Muscle layer of duodenum (tissue), 2 donors: ENCODE data around the gene KIAA1328.
A peak's percentile ranks its signal among the peaks of the same experiment; 100 is the strongest.

Experiments used
- H3K27ac ChIP-seq: one replicate; pipeline ENCODE4 v1.7.0; 2013; ENCODE audit warnings: mild to moderate bottlenecking, low read length
- H3K27me3 ChIP-seq: one replicate; pipeline ENCODE4 v1.7.0; 2013; ENCODE audit warnings: low read depth, mild to moderate bottlenecking, control low read depth, low read length
- H3K36me3 ChIP-seq, 2 donors: one replicate each; pipeline ENCODE4 v1.7.0; 2013; ENCODE audit warnings: low read length in 2 of 2, control low read depth in 1 of 2, mild to moderate bottlenecking in 1 of 2; ENCODE audit not compliant: insufficient read depth in 2 of 2, control insufficient read depth in 1 of 2
- H3K4me1 ChIP-seq, 2 donors: one replicate each; pipeline ENCODE4 v1.7.0; 2013; ENCODE audit warnings: low read length in 2 of 2, mild to moderate bottlenecking in 2 of 2, control low read depth in 1 of 2, moderate library complexity in 1 of 2; ENCODE audit not compliant: insufficient read depth in 2 of 2, control insufficient read depth in 1 of 2
- H3K4me3 ChIP-seq, 2 donors: one replicate each; pipeline ENCODE4 v1.7.0; 2013; ENCODE audit warnings: low read length in 2 of 2, low read depth in 1 of 2, mild to moderate bottlenecking in 1 of 2
- H3K9me3 ChIP-seq, 2 donors: one replicate each; pipeline ENCODE4 v1.7.0; 2013; ENCODE audit warnings: low read length in 2 of 2, control low read depth in 1 of 2, mild to moderate bottlenecking in 1 of 2; ENCODE audit not compliant: control insufficient read depth in 1 of 2
- donor health status: healthy.

The KIAA1328 gene

DNA sequence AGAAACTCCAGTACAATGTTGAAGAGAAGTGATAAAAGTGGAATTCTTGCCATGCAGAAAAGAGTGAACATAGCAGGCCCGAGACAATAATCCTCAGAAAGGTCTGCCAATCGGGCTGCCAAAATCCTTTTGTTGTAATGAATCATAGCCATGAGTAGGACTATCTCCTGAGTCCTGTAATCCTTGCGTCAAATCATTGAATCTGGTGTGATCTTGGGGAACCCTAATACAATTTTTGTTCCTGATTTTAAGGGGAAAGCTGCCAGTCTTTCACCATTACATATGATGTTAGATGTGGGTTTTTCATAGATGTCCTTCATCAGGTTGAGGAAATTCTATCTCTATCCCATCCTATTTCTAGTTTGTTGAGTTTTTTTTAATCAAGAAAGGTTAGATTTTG, 2.4 kb upstream of the KIAA1328 start:
- no peak overlapping the region for H3K27ac ChIP-seq
- peaks cover 0 to 17% of the 10 kb centered on the region in 2 donors for H3K4me1 ChIP-seq
- H3K36me3 ChIP-seq = peaks cover 0 to 5% of the 10 kb centered on the region in 2 donors
- no peak overlapping the region for H3K4me3 ChIP-seq
- H3K27me3 ChIP-seq = no peaks in the 10 kb centered on the region
- no peaks in the 10 kb centered on the region for H3K9me3 ChIP-seq

DNA sequence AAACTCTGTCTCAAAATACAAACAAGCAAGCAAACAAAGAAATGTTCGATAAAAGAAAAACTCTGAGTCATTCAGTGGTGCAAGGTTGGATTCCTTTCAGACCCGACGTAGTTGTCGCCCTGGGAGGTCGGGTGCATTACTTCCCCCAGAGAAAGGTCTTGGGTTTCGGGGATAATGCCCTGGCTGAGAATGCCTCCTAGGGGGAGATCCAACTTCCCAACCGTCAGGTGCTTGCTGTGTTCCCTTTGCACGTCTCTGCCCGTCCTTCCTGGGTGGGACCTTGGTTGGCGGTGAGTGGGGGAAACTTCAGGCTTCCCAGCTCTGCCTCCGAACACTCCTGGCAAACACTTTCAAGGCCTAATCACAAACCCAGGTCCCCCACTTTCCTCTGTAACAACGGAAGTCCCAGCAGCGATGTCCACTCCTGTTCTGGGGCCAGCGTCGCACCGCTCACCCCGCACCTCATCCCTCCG, 734 bp upstream of the KIAA1328 start:
- Histone ChIP-seq H3K36me3 (peaks cover 0 to under 1% of the 10 kb centered on the region in 2 donors), H3K4me3 (peak overlapping the region; percentile 97 to 99), H3K27ac (peak overlapping the region; percentile 78), H3K9me3 (no peaks in the 10 kb centered on the region), H3K4me1 (peaks cover 0 to 17% of the 10 kb centered on the region in 2 donors), H3K27me3 (no peaks in the 10 kb centered on the region)

DNA sequence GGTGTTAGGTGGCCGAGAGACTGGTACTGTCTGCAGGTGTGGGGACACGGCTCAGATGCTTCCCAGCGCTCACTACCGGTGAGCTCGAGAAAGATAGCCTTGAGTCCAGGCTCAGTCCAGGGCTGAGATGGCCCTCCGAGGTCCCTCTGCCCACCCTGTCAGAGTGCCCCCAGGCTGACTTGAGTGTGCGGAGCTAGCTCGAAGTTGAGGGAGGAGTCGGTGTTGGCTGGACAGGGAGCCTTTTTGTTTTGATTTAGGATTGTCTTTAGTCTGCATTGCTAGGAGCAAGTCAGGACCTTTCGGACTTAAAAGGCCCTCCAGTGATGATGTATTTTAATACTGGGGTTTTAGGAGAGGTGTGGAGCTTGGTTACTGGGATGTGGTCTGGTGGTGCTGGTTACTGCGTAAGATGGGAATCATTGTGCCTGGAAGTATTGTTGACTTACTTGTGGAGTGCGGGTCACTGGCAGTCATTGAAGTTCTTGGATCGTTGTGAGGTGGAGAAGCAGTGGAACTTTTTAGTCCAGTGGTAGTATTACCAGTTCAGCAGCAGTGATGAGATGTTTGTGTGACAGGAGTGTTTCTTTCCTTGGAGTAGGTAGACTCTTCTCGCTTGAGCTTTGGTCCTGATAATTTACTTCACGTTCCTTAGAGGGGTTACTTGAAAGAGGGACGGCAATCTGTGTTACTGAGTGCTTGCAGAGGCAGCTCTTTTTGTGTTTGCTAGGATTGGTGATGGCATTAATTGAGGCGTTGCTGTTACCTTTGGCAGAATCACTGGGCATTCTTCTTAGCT, 633 bp downstream of the KIAA1328 start:
- Histone ChIP-seq H3K27me3 (no peaks in the 10 kb centered on the region), H3K9me3 (no peaks in the 10 kb centered on the region), H3K27ac (peak overlapping the region; percentile 61), H3K36me3 (no peaks in the 10 kb centered on the region), H3K4me3 (peak overlapping the region; percentile 97 to 99), H3K4me1 (peaks cover 0 to 17% of the 10 kb centered on the region in 2 donors)

DNA sequence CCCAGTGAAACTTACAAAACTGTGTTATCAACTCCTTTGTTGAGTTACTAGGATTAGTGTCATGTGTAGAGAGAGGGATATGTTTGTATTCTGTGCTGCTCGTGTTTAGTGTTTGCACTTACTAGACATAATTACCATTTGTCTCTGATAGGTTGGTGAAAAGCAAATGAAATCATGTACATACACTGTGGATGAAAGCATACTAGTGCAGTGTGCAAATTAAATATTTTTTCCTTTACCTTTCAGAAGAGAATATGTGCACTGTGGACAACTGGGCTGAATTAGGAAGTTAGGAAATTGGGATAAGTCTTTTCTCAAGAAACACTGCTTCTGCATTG, 1.2 kb downstream of the KIAA1328 start:
- H3K9me3 ChIP-seq = no peaks in the 10 kb centered on the region
- H3K4me3 ChIP-seq = peak overlapping the region; percentile 97 to 99
- no peaks in the 10 kb centered on the region for H3K27me3 ChIP-seq
- peak overlapping the region; percentile 61 for H3K27ac ChIP-seq
- H3K36me3 ChIP-seq = no peaks in the 10 kb centered on the region
- H3K4me1 ChIP-seq = peaks cover 0 to 17% of the 10 kb centered on the region in 2 donors

DNA sequence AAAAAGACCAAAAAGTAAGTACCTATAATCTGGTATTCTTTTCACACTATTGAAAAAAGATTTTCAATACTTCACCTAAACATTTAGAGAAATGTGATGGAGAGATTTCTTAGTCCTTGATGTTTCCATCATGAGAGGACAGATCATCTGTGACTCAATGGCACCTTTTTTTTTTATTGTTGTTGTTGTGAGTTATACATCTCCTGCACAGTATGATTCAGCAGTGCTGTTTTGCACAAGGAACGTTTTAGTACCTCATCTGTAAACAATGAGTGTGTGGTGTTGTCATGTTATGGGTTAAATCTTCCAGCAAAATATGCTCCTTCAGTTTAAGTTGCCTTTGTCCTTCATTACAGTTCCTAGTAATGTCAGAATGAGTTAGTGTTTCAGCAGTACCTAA, 2.2 kb downstream of the KIAA1328 start:
- Histone ChIP-seq H3K9me3 (no peaks in the 10 kb centered on the region), H3K27me3 (no peaks in the 10 kb centered on the region), H3K4me1 (peaks cover 0 to 17% of the 10 kb centered on the region in 2 donors), H3K27ac (no peak overlapping the region), H3K36me3 (peaks cover 0 to 3% of the 10 kb centered on the region in 2 donors), H3K4me3 (no peak overlapping the region)

DNA sequence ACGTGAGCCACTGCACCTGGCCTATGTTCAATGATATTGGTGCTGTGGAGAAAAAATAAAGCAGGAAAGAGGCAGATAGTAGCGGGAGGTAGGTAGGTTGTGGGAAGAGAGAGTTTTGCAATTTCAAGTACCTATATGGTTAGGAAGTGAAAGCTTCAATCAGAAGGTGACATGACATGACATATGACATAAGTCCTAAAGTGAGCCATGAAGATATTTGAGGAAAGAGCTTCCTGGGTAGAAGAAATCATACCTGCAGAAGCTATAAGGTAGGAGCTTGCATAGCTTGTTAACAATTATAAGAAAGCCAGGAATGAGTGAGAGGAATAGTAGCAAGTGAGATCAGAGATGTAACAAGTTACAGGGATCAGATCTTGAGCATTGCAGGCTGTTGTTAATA, 4.2 kb downstream of the KIAA1328 start:
- Histone ChIP-seq H3K27ac (no peak overlapping the region), H3K27me3 (no peaks in the 10 kb centered on the region), H3K36me3 (peaks cover 0 to 3% of the 10 kb centered on the region in 2 donors), H3K9me3 (no peaks in the 10 kb centered on the region), H3K4me1 (peaks cover 0 to 12% of the 10 kb centered on the region in 2 donors), H3K4me3 (no peak overlapping the region)

DNA sequence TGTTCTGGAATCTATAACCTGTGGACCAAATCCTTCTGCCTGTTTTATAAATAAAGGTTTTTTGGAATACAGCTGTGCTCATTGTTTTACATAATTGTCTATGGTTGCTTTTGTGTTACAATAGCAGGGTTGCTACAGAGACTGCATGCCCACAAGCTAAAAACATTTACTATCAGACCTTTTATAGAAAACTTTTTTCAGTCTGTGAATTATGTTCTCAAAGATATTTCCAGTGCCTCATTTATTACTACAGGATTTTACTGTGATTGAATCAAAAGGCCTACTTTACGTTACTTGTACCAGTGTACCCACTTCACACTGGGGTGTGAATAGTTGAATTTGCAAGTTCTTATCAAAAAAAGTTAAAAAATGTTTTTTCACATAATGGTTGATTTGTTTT, 7.0 kb downstream of the KIAA1328 start:
- Histone ChIP-seq H3K27ac (no peak overlapping the region), H3K9me3 (no peaks in the 10 kb centered on the region), H3K4me3 (no peak overlapping the region), H3K27me3 (no peaks in the 10 kb centered on the region), H3K4me1 (no peaks in the 10 kb centered on the region), H3K36me3 (peaks cover 0 to 3% of the 10 kb centered on the region in 2 donors)

DNA sequence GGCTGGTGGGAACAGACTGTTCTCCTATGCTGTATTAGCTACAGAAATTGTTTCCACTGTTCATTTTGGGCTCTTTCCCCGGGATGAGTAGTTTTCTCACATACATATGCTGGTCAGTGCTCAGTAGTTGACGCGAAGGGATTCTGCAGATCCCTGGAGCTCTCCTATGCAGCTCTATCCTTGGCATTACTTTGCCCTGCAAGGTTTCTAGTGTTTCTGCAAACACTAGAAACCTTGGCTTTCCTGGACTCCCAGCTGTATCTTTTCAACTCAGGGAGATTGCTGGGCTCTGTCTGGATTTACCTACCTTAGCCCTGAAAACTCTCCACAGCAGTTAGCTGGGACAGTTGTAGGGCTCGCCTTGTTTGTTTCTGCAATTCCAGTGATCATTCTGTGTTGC, 10.9 kb downstream of the KIAA1328 start:
- Histone ChIP-seq H3K4me3 (no peak overlapping the region), H3K4me1 (no peaks in the 10 kb centered on the region), H3K27ac (no peak overlapping the region), H3K27me3 (no peaks in the 10 kb centered on the region), H3K9me3 (no peaks in the 10 kb centered on the region), H3K36me3 (peaks cover 0 to 3% of the 10 kb centered on the region in 2 donors)

DNA sequence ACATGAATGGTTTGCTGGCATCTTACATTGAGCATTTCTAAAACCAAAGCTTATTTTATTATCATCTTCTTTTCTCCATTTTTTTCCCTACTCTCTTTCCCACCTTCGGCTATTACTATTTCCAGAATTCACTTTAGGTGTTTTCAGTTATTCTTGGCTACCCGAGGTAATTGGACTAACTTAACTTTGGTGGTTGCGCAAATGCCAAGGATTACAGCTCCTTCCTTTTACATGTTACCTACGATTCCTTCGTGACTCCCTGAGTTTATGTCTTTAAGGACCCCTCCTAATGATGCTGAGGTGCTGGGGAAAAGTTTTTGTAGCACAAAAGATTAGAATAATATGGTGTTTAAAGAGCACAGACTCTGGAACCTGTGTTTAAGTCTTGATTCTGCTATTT, 14.3 kb downstream of the KIAA1328 start:
- no peaks in the 10 kb centered on the region for H3K4me1 ChIP-seq
- H3K27ac ChIP-seq = no peak overlapping the region

DNA sequence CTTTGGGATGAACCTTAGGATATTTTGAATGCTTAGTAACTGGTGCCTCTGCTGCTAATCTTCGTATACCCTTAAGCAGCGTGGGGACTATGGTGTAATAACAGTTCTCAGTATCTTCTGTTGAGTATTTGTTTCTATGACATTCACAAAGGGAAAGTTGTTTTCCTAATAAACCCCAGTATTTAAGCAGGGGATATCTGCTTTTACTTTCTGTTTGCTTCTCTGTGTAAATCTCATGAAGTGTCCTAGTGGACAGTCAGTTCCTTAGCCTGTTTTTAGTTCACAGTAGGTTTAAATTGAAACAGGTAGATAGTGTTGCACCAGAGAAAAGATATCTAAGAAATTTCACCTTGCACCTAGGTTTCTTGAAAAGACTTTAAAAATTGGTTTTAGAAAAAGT, 14.9 kb downstream of the KIAA1328 start:
- Histone ChIP-seq H3K36me3 (no peaks in the 10 kb centered on the region), H3K4me1 (no peaks in the 10 kb centered on the region), H3K27ac (no peak overlapping the region), H3K9me3 (no peaks in the 10 kb centered on the region), H3K4me3 (peak overlapping the region in 1 of 2 donors; percentile 35), H3K27me3 (no peaks in the 10 kb centered on the region)

More for the DNA sequence above, 14.3 kb downstream of the KIAA1328 start:
- H3K27me3 ChIP-seq = no peaks in the 10 kb centered on the region
- H3K9me3 ChIP-seq = no peaks in the 10 kb centered on the region
- no peaks in the 10 kb centered on the region for H3K36me3 ChIP-seq
- H3K4me3 ChIP-seq = peak overlapping the region in 1 of 2 donors; percentile 35

DNA sequence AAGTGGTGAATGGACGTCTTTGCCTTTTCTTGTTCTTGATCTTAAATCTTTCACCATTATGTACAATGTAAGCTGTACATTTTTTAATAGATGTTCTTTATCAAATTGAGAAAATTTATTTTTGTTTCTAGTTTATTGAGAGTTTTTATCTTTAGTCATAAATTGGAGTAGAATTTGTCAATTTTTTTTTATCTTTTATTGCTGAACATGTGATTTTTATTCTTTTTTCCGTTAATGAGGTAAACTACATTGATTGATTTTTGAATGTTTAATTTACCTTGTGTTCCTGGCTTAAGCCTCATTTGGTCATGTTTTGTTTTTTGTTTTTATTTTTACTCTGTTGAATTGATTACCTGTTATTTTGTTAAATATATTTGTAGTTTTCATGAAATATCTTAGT, 19.7 kb downstream of the KIAA1328 start:
- no peak overlapping the region for H3K4me3 ChIP-seq
- H3K9me3 ChIP-seq = peaks cover 0 to 3% of the 10 kb centered on the region in 2 donors
- no peaks in the 10 kb centered on the region for H3K4me1 ChIP-seq
- no peak overlapping the region for H3K27ac ChIP-seq
- H3K27me3 ChIP-seq = no peaks in the 10 kb centered on the region
- H3K36me3 ChIP-seq = peaks cover 0 to 7% of the 10 kb centered on the region in 2 donors
